PFSK-1 (cell line): ENCODE results near the gene KDM4B.

Experiments used
- POLR2AphosphoS5 ChIP-seq: IDR thresholded peaks from 2 replicates; pipeline ENCODE4 v1.6.1; 2012; ENCODE audit warnings: low read depth, mild to moderate bottlenecking, control low read depth, low read length, moderate library complexity
- REST ChIP-seq, 2 experiments: IDR thresholded peaks; 2 replicates each; pipeline versions ENCODE4 v1.6.1 to v1.8.0; 2011 to 2012; ENCODE audit warnings: low read depth in 2 of 2, low read length in 2 of 2, control low read depth in 1 of 2, inconsistent platforms in 1 of 2, mild to moderate bottlenecking in 1 of 2, moderate library complexity in 1 of 2; ENCODE audit not compliant: insufficient read depth in 1 of 2
- SIN3A ChIP-seq: IDR thresholded peaks from 2 replicates; pipeline ENCODE4 v1.6.1; 2012; ENCODE audit warnings: mild to moderate bottlenecking, low read length, moderate library complexity, borderline replicate concordance; ENCODE audit not compliant: insufficient read depth
- TAF1 ChIP-seq: IDR thresholded peaks from 2 replicates; pipeline ENCODE4 v1.6.1; 2012; ENCODE audit warnings: low read length, control low read depth, borderline replicate concordance; ENCODE audit not compliant: insufficient read depth

- TF ChIP-seq POLR2AphosphoS5 (no peak), REST (IDR thresholded peaks at IDR 0.05; ENCODE audit: insufficient read depth in 1 of 2, low read depth in 2 of 2, low read length in 2 of 2) (no peak), TAF1 (no peak), SIN3A (no peak)
Measured at GRCh38 chr19:5095568-5095850, 126.6 kb downstream of the KDM4B start.
